ENCODE data around the gene LRRN4.

Gene LRRN4

GRCh38 chr20:6030453-6031080, 23.3 kb downstream of the LRRN4 start:
- Histone ChIP-seq H3K27me3 (ENCODE audit: control insufficient read depth, insufficient read depth, low read length) (no peaks in the 10 kb centered on the region), H3K4me1 (ENCODE audit: control insufficient read depth, insufficient read depth, low read length) (no peaks in the 10 kb centered on the region), H3K4me3 (ENCODE audit: low read depth, low read length) (no peak overlapping the region), H3K9ac (ENCODE audit: low read depth, low read length) (no peak overlapping the region), H3K27ac (ENCODE audit: low read depth, low read length) (no peak overlapping the region), H3K9me3 (ENCODE audit: control insufficient read depth, insufficient read depth, low read length) (no peaks in the 10 kb centered on the region), H3K36me3 (ENCODE audit: control insufficient read depth, insufficient read depth, low read length) (peaks cover 48% of the 10 kb centered on the region)

GRCh38 chr20:6029538-6029937, 24.3 kb downstream of the LRRN4 start:
- H3K36me3 ChIP-seq (ENCODE audit: control insufficient read depth, insufficient read depth, low read length): peaks cover 48% of the 10 kb centered on the region
- no peak overlapping the region for H3K4me3 ChIP-seq (ENCODE audit: low read depth, low read length)
- peaks cover 6% of the 10 kb centered on the region; the same call in 1 of the 2 replicates for H3K9me3 ChIP-seq (ENCODE audit: control insufficient read depth, insufficient read depth, low read length)

DNA sequence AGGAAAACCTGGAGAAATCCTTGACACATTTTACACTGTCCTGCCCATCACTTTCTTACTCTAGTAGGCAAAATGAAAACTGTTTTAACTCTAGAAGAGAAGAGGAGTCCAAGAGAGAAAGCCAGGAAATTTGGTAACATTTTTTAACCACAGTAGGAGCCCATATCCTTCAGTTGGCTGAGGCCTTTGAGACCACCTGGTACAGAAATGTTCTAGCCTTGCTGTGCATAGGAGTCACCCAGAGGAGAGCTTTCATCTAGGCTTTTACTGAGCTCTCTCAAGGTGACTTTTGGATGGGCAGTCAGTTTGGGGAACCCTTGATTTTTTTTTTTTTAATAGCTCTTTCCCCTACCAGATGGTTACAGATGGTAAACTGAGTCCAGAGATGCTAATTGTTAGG, 25.0 kb downstream of the LRRN4 start:
- Histone ChIP-seq H3K27ac (ENCODE audit: low read depth, low read length) (no peak overlapping the region), H3K36me3 (ENCODE audit: control insufficient read depth, insufficient read depth, low read length) (peaks cover 48% of the 10 kb centered on the region), H3K9ac (ENCODE audit: low read depth, low read length) (no peak overlapping the region), H3K27me3 (ENCODE audit: control insufficient read depth, insufficient read depth, low read length) (no peaks in the 10 kb centered on the region), H3K4me3 (ENCODE audit: low read depth, low read length) (no peak overlapping the region), H3K4me1 (ENCODE audit: control insufficient read depth, insufficient read depth, low read length) (no peaks in the 10 kb centered on the region), H3K9me3 (ENCODE audit: control insufficient read depth, insufficient read depth, low read length) (peaks cover 6% of the 10 kb centered on the region; the same call in 1 of the 2 replicates)

More at GRCh38 chr20:6029538-6029937, 24.3 kb downstream of the LRRN4 start:
- no peaks in the 10 kb centered on the region for H3K4me1 ChIP-seq (ENCODE audit: control insufficient read depth, insufficient read depth, low read length)
- H3K9ac ChIP-seq (ENCODE audit: low read depth, low read length): no peak overlapping the region
- no peak overlapping the region for H3K27ac ChIP-seq (ENCODE audit: low read depth, low read length)
- H3K27me3 ChIP-seq (ENCODE audit: control insufficient read depth, insufficient read depth, low read length): no peaks in the 10 kb centered on the region

- H3K36me3 ChIP-seq (ENCODE audit: control insufficient read depth, insufficient read depth, low read length): peaks cover 44% of the 10 kb centered on the region
- no peaks in the 10 kb centered on the region for H3K4me1 ChIP-seq (ENCODE audit: control insufficient read depth, insufficient read depth, low read length)
- no peak overlapping the region for H3K4me3 ChIP-seq (ENCODE audit: low read depth, low read length)
- no peaks in the 10 kb centered on the region for H3K27me3 ChIP-seq (ENCODE audit: control insufficient read depth, insufficient read depth, low read length)
- H3K9me3 ChIP-seq (ENCODE audit: control insufficient read depth, insufficient read depth, low read length): peaks cover 6% of the 10 kb centered on the region; the same call in 1 of the 2 replicates
- no peak overlapping the region for H3K27ac ChIP-seq (ENCODE audit: low read depth, low read length)
- H3K9ac ChIP-seq (ENCODE audit: low read depth, low read length): no peak overlapping the region
Observed at GRCh38 chr20:6026051-6026450, 27.8 kb downstream of the LRRN4 start.

- H3K36me3 ChIP-seq (ENCODE audit: control insufficient read depth, insufficient read depth, low read length): peaks cover 44% of the 10 kb centered on the region
- no peak overlapping the region for H3K27ac ChIP-seq (ENCODE audit: low read depth, low read length)
Observed at GRCh38 chr20:6024768-6025167, 29.1 kb downstream of the LRRN4 start.

DNA sequence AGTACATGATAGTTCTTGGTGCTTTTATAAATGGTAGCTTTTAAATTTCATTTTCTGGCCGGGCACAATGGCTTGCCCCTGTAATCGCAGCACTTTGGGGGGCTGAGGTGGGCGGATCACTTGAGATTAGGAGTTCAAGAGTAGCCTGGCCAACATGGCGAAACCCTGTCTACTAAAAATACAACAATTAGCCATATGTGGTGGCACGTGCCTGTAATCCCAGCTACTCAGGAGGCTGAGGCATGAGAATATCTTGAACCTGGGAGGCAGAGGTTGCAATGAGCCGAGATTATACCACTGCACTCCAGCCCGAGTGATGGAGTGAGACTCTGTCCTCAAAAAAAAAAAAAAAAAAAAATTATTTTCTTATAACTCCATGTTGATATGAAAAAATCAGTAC, 36.0 kb downstream of the LRRN4 start:
- no peaks in the 10 kb centered on the region for H3K9me3 ChIP-seq (ENCODE audit: control insufficient read depth, insufficient read depth, low read length)
- peaks cover 57% of the 10 kb centered on the region for H3K36me3 ChIP-seq (ENCODE audit: control insufficient read depth, insufficient read depth, low read length)
- H3K9ac ChIP-seq (ENCODE audit: low read depth, low read length): no peak overlapping the region
- no peak overlapping the region for H3K4me3 ChIP-seq (ENCODE audit: low read depth, low read length)
- no peaks in the 10 kb centered on the region for H3K27me3 ChIP-seq (ENCODE audit: control insufficient read depth, insufficient read depth, low read length)
- no peaks in the 10 kb centered on the region for H3K4me1 ChIP-seq (ENCODE audit: control insufficient read depth, insufficient read depth, low read length)
- H3K27ac ChIP-seq (ENCODE audit: low read depth, low read length): no peak overlapping the region

More at GRCh38 chr20:6024768-6025167, 29.1 kb downstream of the LRRN4 start:
- Histone ChIP-seq H3K4me3 (ENCODE audit: low read depth, low read length) (no peak overlapping the region), H3K4me1 (ENCODE audit: control insufficient read depth, insufficient read depth, low read length) (no peaks in the 10 kb centered on the region), H3K9ac (ENCODE audit: low read depth, low read length) (no peak overlapping the region), H3K27me3 (ENCODE audit: control insufficient read depth, insufficient read depth, low read length) (no peaks in the 10 kb centered on the region), H3K9me3 (ENCODE audit: control insufficient read depth, insufficient read depth, low read length) (peaks cover 6% of the 10 kb centered on the region; the same call in 1 of the 2 replicates)

- H3K9ac ChIP-seq (ENCODE audit: low read depth, low read length): no peak overlapping the region
- peaks cover 59% of the 10 kb centered on the region for H3K36me3 ChIP-seq (ENCODE audit: control insufficient read depth, insufficient read depth, low read length)
- no peaks in the 10 kb centered on the region for H3K27me3 ChIP-seq (ENCODE audit: control insufficient read depth, insufficient read depth, low read length)
Observed at GRCh38 chr20:6017467-6017866, 36.4 kb downstream of the LRRN4 start.

DNA sequence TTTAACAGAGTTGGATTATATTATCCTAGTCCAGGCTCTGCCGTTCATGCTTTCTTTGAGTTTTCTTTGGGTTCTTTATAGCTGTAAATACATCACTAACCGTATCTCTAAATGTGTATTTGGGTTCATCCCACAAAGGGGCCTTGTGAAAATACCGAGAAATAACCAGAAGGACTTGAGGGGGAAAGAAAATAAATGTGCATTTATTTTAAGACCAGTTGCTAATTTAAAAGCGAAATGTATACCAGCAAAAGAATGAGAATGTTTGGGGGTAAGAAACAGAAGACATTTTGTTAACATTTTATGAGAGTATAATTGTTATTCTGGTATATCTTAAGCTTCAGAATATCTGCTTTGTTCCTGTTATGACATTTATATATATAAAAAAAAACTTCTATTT, 38.9 kb downstream of the LRRN4 start:
- no peaks in the 10 kb centered on the region for H3K9me3 ChIP-seq (ENCODE audit: control insufficient read depth, insufficient read depth, low read length)
- peaks cover 82% of the 10 kb centered on the region for H3K36me3 ChIP-seq (ENCODE audit: control insufficient read depth, insufficient read depth, low read length)
- no peak overlapping the region for H3K27ac ChIP-seq (ENCODE audit: low read depth, low read length)
- H3K4me3 ChIP-seq (ENCODE audit: low read depth, low read length): no peak overlapping the region
- H3K27me3 ChIP-seq (ENCODE audit: control insufficient read depth, insufficient read depth, low read length): no peaks in the 10 kb centered on the region
- H3K4me1 ChIP-seq (ENCODE audit: control insufficient read depth, insufficient read depth, low read length): no peaks in the 10 kb centered on the region
- H3K9ac ChIP-seq (ENCODE audit: low read depth, low read length): no peak overlapping the region

More at GRCh38 chr20:6017467-6017866, 36.4 kb downstream of the LRRN4 start:
- H3K4me3 ChIP-seq (ENCODE audit: low read depth, low read length): no peak overlapping the region
- no peaks in the 10 kb centered on the region for H3K4me1 ChIP-seq (ENCODE audit: control insufficient read depth, insufficient read depth, low read length)
- no peaks in the 10 kb centered on the region for H3K9me3 ChIP-seq (ENCODE audit: control insufficient read depth, insufficient read depth, low read length)
- H3K27ac ChIP-seq (ENCODE audit: low read depth, low read length): no peak overlapping the region

- H3K36me3 ChIP-seq (ENCODE audit: control insufficient read depth, insufficient read depth, low read length): peaks cover 87% of the 10 kb centered on the region
- H3K9ac ChIP-seq (ENCODE audit: low read depth, low read length): no peak overlapping the region
Observed at GRCh38 chr20:6014017-6014416, 39.8 kb downstream of the LRRN4 start.

DNA sequence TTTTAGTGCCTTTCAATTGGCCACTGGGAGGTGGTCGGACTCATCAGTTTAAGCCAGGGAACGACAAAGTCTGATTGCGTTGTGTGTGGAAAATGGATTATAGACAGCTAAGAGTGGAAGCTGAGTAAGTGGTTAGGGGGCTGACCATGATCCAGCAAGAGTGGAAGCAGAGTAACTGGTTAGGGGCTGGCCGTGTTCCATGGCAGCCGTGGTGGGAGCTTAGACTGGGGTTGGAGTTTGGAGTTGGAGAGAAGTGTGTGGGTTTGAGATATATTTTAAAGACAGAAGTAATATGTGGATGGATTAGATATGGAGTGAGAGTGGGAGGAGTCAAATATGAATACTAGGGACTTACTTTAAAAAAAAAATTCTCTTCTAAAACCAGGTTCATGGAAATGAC, 41.7 kb downstream of the LRRN4 start:
- H3K27ac ChIP-seq (ENCODE audit: low read depth, low read length): no peak overlapping the region
- H3K4me1 ChIP-seq (ENCODE audit: control insufficient read depth, insufficient read depth, low read length): peaks cover 5% of the 10 kb centered on the region
- H3K27me3 ChIP-seq (ENCODE audit: control insufficient read depth, insufficient read depth, low read length): no peaks in the 10 kb centered on the region
- H3K9ac ChIP-seq (ENCODE audit: low read depth, low read length): no peak overlapping the region
- H3K9me3 ChIP-seq (ENCODE audit: control insufficient read depth, insufficient read depth, low read length): no peaks in the 10 kb centered on the region
- no peak overlapping the region for H3K4me3 ChIP-seq (ENCODE audit: low read depth, low read length)
- peaks cover 74% of the 10 kb centered on the region for H3K36me3 ChIP-seq (ENCODE audit: control insufficient read depth, insufficient read depth, low read length)

More at GRCh38 chr20:6014017-6014416, 39.8 kb downstream of the LRRN4 start:
- Histone ChIP-seq H3K4me3 (ENCODE audit: low read depth, low read length) (no peak overlapping the region), H3K9me3 (ENCODE audit: control insufficient read depth, insufficient read depth, low read length) (no peaks in the 10 kb centered on the region), H3K27ac (ENCODE audit: low read depth, low read length) (no peak overlapping the region), H3K27me3 (ENCODE audit: control insufficient read depth, insufficient read depth, low read length) (no peaks in the 10 kb centered on the region), H3K4me1 (ENCODE audit: control insufficient read depth, insufficient read depth, low read length) (no peaks in the 10 kb centered on the region)

- H3K27ac ChIP-seq (ENCODE audit: low read depth, low read length): no peak overlapping the region
Observed at GRCh38 chr20:6008254-6008653, 45.6 kb downstream of the LRRN4 start.

More at GRCh38 chr20:6008254-6008653, 45.6 kb downstream of the LRRN4 start:
- Histone ChIP-seq H3K4me3 (ENCODE audit: low read depth, low read length) (no peak overlapping the region; the same call in 1 of the 2 replicates), H3K36me3 (ENCODE audit: control insufficient read depth, insufficient read depth, low read length) (peaks cover 35% of the 10 kb centered on the region), H3K4me1 (ENCODE audit: control insufficient read depth, insufficient read depth, low read length) (peaks cover 13% of the 10 kb centered on the region), H3K9me3 (ENCODE audit: control insufficient read depth, insufficient read depth, low read length) (no peaks in the 10 kb centered on the region), H3K9ac (ENCODE audit: low read depth, low read length) (no peak overlapping the region), H3K27me3 (ENCODE audit: control insufficient read depth, insufficient read depth, low read length) (no peaks in the 10 kb centered on the region)
